DMS53 treated with DMSO at 0.1 percent for 48 hours (cell line): ENCODE data around the gene SIX4.
"Not testable (repeated sequence)": the region's sequence is repeated elsewhere in the genome, so short reads cannot be mapped to it uniquely, and the experiment has no call there.

Experiments
- DNase-seq: peaks from one replicate; lab custom pipeline; 2025; ENCODE audit not compliant: unreplicated experiment; lab: John Stamatoyannopoulos, UW

SIX4 gene

GRCh38 chr14:60723907-60724618 lies at the start of gene SIX4:
TSS of gene SIX4 (minus strand) at chr14:60724351. CDS start at chr14:60724074, 277 bp downstream.
- peak; percentile 82 for DNase-seq

GRCh38 chr14:60773558-60773957 lies 49.4 kb upstream of the SIX4 start:
- DNase-seq: no peak

- no peak for DNase-seq
These were observed 47.0 kb upstream of the SIX4 start for GRCh38 chr14:60771117-60771516.

- DNase-seq: no peak
These were observed 44.5 kb upstream of the SIX4 start for GRCh38 chr14:60768602-60769001.

GRCh38 chr14:60760644-60761364 lies 36.7 kb upstream of the SIX4 start:
- DNase-seq: peak; percentile 53

- DNase-seq: no peak
These were observed 36.1 kb upstream of the SIX4 start for GRCh38 chr14:60760209-60760608.

- no peak for DNase-seq
These were observed 34.7 kb upstream of the SIX4 start for GRCh38 chr14:60758885-60759284.

- no peak for DNase-seq
These were observed 33.4 kb upstream of the SIX4 start for GRCh38 chr14:60757567-60758002.

GRCh38 chr14:60756847-60757246 lies 32.7 kb upstream of the SIX4 start:
- DNase-seq: no peak

GRCh38 chr14:60753264-60754119 lies 29.3 kb upstream of the SIX4 start:
- no peak for DNase-seq

GRCh38 chr14:60744566-60744965 lies 20.4 kb upstream of the SIX4 start:
- no peak for DNase-seq

- no peak for DNase-seq
These were observed 14.8 kb upstream of the SIX4 start for GRCh38 chr14:60738843-60739508.

- no peak for DNase-seq
These were observed 12.3 kb upstream of the SIX4 start for GRCh38 chr14:60736494-60736893.

- no peak for DNase-seq
These were observed 11.3 kb upstream of the SIX4 start for GRCh38 chr14:60735416-60735815.

GRCh38 chr14:60734465-60735242 lies 10.5 kb upstream of the SIX4 start, which contains the start of gene MNAT1:
TSS of gene MNAT1 (plus strand) at chr14:60734761. CDS start at chr14:60734863, 102 bp downstream.
- peak; percentile 40 for DNase-seq

- no peak for DNase-seq
These were observed 8.8 kb upstream of the SIX4 start for GRCh38 chr14:60732840-60733483.

GRCh38 chr14:60731291-60731690 lies 7.1 kb upstream of the SIX4 start:
- not testable (repeated sequence) for DNase-seq

GRCh38 chr14:60723116-60723906 lies 840 bp downstream of the SIX4 start:
- peak; percentile 21 for DNase-seq
